ENCODE results near the gene ZNF304.

DNA sequence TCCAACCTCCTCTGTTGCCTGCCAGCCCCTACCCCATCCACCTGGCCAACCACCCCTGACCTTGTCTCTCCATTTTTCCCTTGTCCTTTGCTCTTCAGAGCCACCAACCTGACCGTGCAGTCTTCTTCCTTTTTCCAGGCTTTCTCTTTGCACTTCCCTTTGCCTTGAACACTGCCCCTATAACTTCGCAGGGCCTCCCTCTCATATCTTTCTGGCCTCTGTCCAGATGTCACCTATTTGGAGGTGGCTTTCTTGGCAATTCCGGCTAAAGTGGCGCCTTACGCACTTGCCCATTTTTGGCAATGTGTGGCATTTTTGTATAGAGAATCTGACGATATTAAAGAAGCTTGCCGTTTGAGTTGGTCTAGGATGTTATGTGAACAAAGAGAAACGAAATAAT is 30.0 kb upstream of the ZNF304 start:
- TF ChIP-seq, protein P1, sequence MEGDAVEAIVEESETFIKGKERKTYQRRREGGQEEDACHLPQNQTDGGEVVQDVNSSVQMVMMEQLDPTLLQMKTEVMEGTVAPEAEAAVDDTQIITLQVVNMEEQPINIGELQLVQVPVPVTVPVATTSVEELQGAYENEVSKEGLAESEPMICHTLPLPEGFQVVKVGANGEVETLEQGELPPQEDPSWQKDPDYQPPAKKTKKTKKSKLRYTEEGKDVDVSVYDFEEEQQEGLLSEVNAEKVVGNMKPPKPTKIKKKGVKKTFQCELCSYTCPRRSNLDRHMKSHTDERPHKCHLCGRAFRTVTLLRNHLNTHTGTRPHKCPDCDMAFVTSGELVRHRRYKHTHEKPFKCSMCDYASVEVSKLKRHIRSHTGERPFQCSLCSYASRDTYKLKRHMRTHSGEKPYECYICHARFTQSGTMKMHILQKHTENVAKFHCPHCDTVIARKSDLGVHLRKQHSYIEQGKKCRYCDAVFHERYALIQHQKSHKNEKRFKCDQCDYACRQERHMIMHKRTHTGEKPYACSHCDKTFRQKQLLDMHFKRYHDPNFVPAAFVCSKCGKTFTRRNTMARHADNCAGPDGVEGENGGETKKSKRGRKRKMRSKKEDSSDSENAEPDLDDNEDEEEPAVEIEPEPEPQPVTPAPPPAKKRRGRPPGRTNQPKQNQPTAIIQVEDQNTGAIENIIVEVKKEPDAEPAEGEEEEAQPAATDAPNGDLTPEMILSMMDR (conservative IDR thresholded peaks at IDR 0.05 in 1 of 2, IDR thresholded peaks at IDR 0.05 in 1 of 2; ENCODE audit: extremely low read depth in 1 of 2, insufficient read depth in 1 of 2, low read depth in 1 of 2, low read length in 2 of 2), result no peak
- TF ChIP-seq EZH2 (IDR thresholded peaks at IDR 0.05; ENCODE audit: borderline replicate concordance, low read length), result no peak
